GM18909 (cell line): ENCODE results near the gene TUBG1.
"Not testable (repeated sequence)": the region's sequence is repeated elsewhere in the genome, so short reads cannot be mapped to it uniquely, and the experiment has no call there.

Source experiments
- ATAC-seq: cut with Tn5 transposase; IDR thresholded peaks from one replicate; pipeline ENCODE4 v1.9.1; 2021; ENCODE audit warnings: mild to moderate bottlenecking; ENCODE audit not compliant: unreplicated experiment, poor library complexity

TUBG1 gene

GRCh38 chr17:42621987-42622386 is 12.5 kb downstream of the TUBG1 start:
- ATAC-seq, result not testable (repeated sequence)

- ATAC-seq, result no peak
Observed at GRCh38 chr17:42623271-42623670, 13.8 kb downstream of the TUBG1 start.

GRCh38 chr17:42623732-42624596 is 14.5 kb downstream of the TUBG1 start:
- ATAC-seq, result no peak

GRCh38 chr17:42627032-42627764 is 17.7 kb downstream of the TUBG1 start:
- ATAC-seq, result not testable (repeated sequence)

GRCh38 chr17:42629411-42630009 is 20.0 kb downstream of the TUBG1 start:
- no peak for ATAC-seq

- no peak for ATAC-seq
Observed at GRCh38 chr17:42632949-42633444, 23.5 kb downstream of the TUBG1 start.

- no peak for ATAC-seq
Observed at GRCh38 chr17:42639525-42640113, 30.1 kb downstream of the TUBG1 start.

- no peak for ATAC-seq
Observed at GRCh38 chr17:42640121-42640520, 30.6 kb downstream of the TUBG1 start.

GRCh38 chr17:42642336-42642735 is 32.9 kb downstream of the TUBG1 start:
- no peak for ATAC-seq

GRCh38 chr17:42647778-42648177 is 38.3 kb downstream of the TUBG1 start:
- ATAC-seq, result no peak

GRCh38 chr17:42651392-42651791 is 41.9 kb downstream of the TUBG1 start:
- no peak for ATAC-seq

GRCh38 chr17:42653179-42654124 is 44.0 kb downstream of the TUBG1 start:
- no peak for ATAC-seq

GRCh38 chr17:42655528-42655927 is 46.0 kb downstream of the TUBG1 start:
- no peak for ATAC-seq

- no peak for ATAC-seq
Observed at GRCh38 chr17:42657824-42658588, 48.5 kb downstream of the TUBG1 start.

- peak; percentile 59 for ATAC-seq
Observed at GRCh38 chr17:42659079-42659931, 49.8 kb downstream of the TUBG1 start, which contains the start of gene TUBG2. Gene TUBG2 (plus strand): TSS chr17:42659284. CDS start chr17:42659504, 220 bp downstream.

- ATAC-seq, result not testable (repeated sequence)
Observed at GRCh38 chr17:42659932-42660274, 50.4 kb downstream of the TUBG1 start.

- no peak for ATAC-seq
Observed at GRCh38 chr17:42660692-42661345, 51.3 kb downstream of the TUBG1 start.
